ENCODE data around the gene DYSF. TPM values are rescaled to one million over a fixed set of nuclear protein-coding genes. Genes with fewer than 3 reads are reported as not detected.

DYSF gene
- total RNA-seq, 4 donors from 2014 or later: 2.8 to 14.9 (median 4.0) TPM

DNA sequence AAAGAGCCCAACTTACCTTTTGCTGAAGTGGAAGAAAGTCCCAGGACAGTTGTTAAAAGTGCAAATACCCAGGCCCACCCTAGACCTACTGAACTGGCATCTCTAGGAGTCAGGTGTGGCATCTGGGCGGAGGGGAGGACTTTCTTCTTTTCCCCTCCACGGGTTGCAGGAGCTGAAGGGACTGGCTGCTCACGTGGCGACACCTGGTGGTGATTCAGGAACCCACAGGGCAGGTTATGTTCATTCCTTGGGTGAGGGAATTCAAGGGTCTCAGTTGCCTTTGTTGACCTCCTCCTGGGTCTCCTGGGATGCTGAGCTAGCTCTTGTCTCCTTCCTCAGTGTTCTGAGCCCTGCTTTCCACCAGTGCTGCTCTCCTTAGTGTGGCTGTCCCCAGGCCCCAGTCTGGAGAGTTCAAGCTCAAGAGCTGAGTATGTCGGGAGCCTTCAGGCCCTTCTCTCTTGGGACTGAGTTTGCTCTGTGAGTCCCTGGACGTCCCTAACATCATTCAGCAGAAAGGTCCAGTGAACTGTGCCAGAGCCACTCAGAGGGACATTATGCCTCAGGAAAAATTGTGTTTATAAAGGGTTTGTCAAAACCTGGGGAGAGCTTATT is 56.9 kb downstream of the DYSF start:
- H3K36me3 ChIP-seq: no peaks in the 10 kb centered on the region
- H3K27me3 ChIP-seq: no peaks in the 10 kb centered on the region
- H3K27ac ChIP-seq: no peak overlapping the region
- H3K4me3 ChIP-seq: no peak overlapping the region
- peak; percentile 66 to 89 (median 68) for DNase-seq
- H3K9me3 ChIP-seq: no peaks in the 10 kb centered on the region
- no peaks in the 10 kb centered on the region for H3K4me1 ChIP-seq
- TF ChIP-seq CTCF (IDR thresholded peaks at IDR 0.05) (peak; percentile 66 to 91 (median 83)), POLR2A (IDR thresholded peaks at IDR 0.05) (no peak)

GRCh38 chr2:71510938-71511337 is 57.6 kb downstream of the DYSF start:
- no peaks in the 10 kb centered on the region for H3K36me3 ChIP-seq
- TF ChIP-seq POLR2A (IDR thresholded peaks at IDR 0.05): no peak
- no peak for TF ChIP-seq CTCF (IDR thresholded peaks at IDR 0.05)
- no peak overlapping the region for H3K27ac ChIP-seq
- H3K4me1 ChIP-seq: no peaks in the 10 kb centered on the region
- H3K27me3 ChIP-seq: no peaks in the 10 kb centered on the region
- H3K4me3 ChIP-seq: no peak overlapping the region
- no peaks in the 10 kb centered on the region for H3K9me3 ChIP-seq
- DNase-seq: no peak

- Histone ChIP-seq H3K9me3 (no peaks in the 10 kb centered on the region), H3K27ac (no peak overlapping the region), H3K4me1 (no peaks in the 10 kb centered on the region), H3K4me3 (no peak overlapping the region), H3K27me3 (no peaks in the 10 kb centered on the region), H3K36me3 (no peaks in the 10 kb centered on the region)
- DNase-seq: no peak
- no peak for TF ChIP-seq CTCF (IDR thresholded peaks at IDR 0.05)
Observed at GRCh38 chr2:71511776-71512175, 58.4 kb downstream of the DYSF start.

DNA sequence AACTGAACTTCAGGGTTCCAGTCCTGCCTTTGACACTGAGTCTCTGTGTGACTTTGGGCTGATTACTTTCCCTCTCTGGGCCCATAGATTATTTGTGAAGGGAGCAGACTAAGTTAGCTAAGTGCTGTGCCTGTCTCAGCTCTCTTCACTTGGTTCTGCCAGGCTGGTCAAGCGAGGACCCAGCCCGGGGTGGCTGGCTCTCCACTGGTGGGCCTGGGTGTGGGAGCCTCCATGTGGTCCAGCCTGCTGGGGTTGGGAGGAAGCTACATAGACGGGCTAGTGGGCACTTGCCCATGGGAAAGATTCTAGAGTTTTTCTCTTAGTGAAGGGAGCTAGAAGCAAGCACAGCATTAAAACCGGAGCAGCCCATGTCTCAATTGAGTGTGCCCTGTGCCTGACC is 59.0 kb downstream of the DYSF start:
- no peak for DNase-seq
- H3K27me3 ChIP-seq: no peaks in the 10 kb centered on the region
- no peaks in the 10 kb centered on the region for H3K9me3 ChIP-seq
- no peak overlapping the region for H3K4me3 ChIP-seq
- H3K4me1 ChIP-seq: no peaks in the 10 kb centered on the region
- H3K27ac ChIP-seq: no peak overlapping the region
- no peaks in the 10 kb centered on the region for H3K36me3 ChIP-seq
- TF ChIP-seq CTCF (IDR thresholded peaks at IDR 0.05) (no peak), POLR2A (IDR thresholded peaks at IDR 0.05) (no peak)

DNA sequence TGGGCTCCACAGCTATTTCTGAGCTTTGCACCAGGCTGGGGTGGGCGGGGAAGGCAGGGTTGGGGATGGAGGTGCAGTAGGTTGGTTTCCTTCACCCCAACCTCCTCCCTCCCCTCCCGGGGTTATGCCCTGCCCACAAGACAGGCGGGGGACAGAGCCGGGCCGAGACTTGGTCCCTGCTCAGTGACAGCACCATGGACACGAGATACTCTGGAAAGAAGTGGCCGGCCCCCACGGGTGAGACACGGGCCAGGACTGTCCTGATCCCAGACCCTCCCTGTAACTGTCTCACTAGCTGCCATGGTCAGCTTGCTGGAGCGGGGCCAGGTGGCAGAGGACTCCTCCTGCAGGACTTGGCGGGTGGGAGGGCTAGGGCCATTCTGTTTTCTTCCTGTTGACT is 59.7 kb downstream of the DYSF start:
- Histone ChIP-seq H3K27ac (no peak overlapping the region), H3K36me3 (no peaks in the 10 kb centered on the region), H3K4me3 (no peak overlapping the region), H3K9me3 (no peaks in the 10 kb centered on the region), H3K4me1 (no peaks in the 10 kb centered on the region), H3K27me3 (no peaks in the 10 kb centered on the region)
- DNase-seq: no peak
- TF ChIP-seq POLR2A (IDR thresholded peaks at IDR 0.05) (no peak), CTCF (IDR thresholded peaks at IDR 0.05) (no peak)

GRCh38 chr2:71513721-71514120 is 60.4 kb downstream of the DYSF start:
- no peaks in the 10 kb centered on the region for H3K4me1 ChIP-seq
- H3K27ac ChIP-seq: no peak overlapping the region
- no peaks in the 10 kb centered on the region for H3K9me3 ChIP-seq
- no peak for DNase-seq
- TF ChIP-seq CTCF (IDR thresholded peaks at IDR 0.05) (no peak), POLR2A (IDR thresholded peaks at IDR 0.05) (no peak)
- H3K36me3 ChIP-seq: no peaks in the 10 kb centered on the region
- no peak overlapping the region for H3K4me3 ChIP-seq
- no peaks in the 10 kb centered on the region for H3K27me3 ChIP-seq

All from Peyer's patch (tissue), 4 donors.